ENCODE measurements around the gene FFAR3.

FFAR3 gene

DNA sequence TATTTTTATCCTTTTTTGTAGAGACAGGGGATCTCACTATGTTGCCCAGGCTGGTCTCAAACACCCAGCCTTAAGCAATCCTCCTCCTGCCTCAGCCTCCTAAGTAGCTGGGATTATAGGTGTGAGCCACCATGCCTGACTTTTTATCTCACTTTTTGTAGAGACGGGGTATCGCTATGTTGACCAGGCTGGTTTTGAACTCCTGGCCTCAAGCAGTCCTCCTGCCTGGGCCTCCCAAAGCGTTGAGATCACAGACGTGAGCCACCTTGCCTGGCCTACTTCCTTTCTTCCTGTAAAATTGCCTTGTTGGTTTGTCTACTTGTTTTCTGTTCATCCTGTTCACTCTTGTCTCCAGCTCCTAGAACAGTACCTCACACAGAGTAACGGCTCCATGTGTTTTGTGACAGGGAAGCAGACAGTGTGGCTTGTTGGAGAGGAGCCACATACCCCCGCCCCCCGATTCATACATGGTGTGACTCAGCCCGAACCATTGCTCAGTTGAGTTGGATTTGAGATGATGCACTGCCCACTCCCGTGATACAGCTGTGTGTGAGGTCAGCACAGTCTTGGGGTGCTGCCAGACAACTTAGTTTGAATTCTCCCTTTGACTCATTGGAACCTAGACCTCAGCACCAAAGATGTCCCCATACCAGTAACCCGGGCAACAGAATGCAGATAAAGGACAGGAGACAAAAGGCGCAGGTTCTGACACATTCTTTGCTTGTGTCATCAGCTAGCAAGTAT lies 46.8 kb downstream of the FFAR3 start:
- no peak for DNase-seq

DNA sequence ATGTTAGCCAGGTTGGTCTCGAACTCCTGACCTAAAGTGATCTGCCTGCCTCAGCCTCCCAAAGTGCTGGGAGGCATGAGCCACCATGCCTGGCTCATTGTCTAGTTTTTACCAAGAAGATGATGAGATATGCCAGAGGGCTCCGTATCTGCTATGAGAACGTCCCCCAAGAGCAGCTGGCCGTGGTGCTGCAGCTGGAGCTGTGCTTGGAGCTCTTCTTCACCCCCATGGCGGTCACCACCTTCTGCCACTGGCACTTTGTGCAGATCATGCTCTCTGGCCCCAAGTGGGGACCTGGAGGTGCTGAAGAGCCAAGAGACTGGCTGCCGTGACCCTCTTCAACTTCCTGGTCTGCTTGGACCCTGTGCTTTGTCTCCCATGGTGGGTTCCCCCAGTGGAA lies 49.4 kb downstream of the FFAR3 start:
- DNase-seq = no peak

DNA sequence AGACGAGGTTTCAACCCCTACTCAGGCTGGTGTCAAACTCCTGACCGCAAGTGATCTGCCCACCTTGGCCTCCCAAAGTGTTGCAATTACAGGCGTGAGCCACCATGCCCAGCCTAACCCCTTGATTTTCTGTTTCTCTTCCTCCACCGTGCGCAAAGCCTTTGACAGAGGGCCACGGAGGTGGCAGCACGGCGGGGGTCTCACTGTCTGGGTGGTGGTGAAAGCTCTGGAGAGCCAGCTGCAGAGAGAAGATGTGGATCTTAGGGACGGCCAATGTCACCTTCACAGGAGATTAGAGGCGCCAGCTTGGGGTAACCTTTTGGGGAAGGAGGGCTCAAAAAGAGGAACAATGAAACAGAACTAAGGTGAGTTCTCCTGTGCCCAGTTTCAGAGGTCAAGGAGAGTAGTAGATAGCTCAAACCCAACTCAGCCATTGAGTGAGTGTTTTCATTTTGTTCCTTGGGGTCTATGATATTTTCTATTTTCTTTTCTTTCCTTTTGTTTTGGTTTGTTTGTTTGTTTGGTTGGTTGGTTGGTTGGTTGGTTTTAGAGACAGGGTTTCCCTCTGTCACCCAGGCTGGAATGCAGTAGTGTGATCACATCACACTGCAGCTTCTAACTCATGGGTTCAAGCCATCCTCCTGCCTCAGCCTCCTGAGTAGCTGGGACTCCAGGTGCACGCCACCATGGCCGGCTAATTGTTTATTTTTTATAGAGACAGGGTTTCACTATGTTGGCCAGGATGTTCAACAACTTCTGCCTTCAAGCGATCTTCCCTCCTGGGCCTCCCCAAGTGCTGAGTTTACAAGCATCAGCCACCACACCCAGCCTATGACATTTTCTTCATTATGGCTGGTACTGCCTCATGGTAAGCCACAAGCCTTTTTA lies 50.3 kb downstream of the FFAR3 start:
- no peak for DNase-seq

DNA sequence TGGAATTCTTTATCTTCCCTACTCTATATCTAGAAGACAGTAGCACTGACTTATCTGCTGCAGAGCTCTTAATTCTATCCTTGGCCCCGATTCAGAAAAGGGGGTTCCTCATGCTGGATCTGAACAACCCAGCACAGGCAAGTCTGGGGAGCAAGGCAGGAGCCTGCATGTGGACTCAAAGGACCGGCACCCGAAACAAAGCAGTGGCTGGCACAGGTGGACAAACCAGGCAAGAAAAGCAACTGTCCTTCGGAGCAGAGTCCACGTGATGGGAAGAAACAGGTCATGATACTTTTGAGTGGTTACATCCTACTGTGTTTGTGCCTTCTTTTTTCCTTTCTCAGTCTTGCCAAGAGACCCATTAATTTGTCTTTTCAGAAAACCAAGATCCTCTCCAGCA lies 50.9 kb downstream of the FFAR3 start:
- no peak for DNase-seq
